GM13977 (cell line): Measurements from ENCODE around the gene TAF5L.

Experiments used
- DNase-seq: peaks from one replicate; pipeline ENCODE4 v3.0.0; 2012; ENCODE audit warnings: low spot score
- in situ Hi-C: fragments of 300-500 bp; cut with MboI; formaldehyde crosslinking; loops from one replicate; pipeline ENCODE4 v1.12.0; 2022; ENCODE audit warnings: low sequenced_read_pairs, low pct_unique_long_range_greater_than_20kb, mixed read lengths, inconsistent platforms; ENCODE audit not compliant: unreplicated experiment
- TF ChIP-seq, protein P1 (sequence below): IDR thresholded peaks from 2 replicates; pipeline ENCODE4 v1.5.1; 2012; ENCODE audit warnings: mild to moderate bottlenecking, control low read depth; ENCODE audit not compliant: insufficient read depth; ENCODE audit errors: extremely low read depth, missing control alignments

Gene TAF5L

GRCh38 chr1:229655781-229656180, 29.9 kb upstream of the TAF5L start:
- in situ Hi-C loops = loop anchor here (25.0 kb wide), 1 partner anchor 657 kb away; no protein-coding TSS in a partner anchor
- TF ChIP-seq, protein P1, sequence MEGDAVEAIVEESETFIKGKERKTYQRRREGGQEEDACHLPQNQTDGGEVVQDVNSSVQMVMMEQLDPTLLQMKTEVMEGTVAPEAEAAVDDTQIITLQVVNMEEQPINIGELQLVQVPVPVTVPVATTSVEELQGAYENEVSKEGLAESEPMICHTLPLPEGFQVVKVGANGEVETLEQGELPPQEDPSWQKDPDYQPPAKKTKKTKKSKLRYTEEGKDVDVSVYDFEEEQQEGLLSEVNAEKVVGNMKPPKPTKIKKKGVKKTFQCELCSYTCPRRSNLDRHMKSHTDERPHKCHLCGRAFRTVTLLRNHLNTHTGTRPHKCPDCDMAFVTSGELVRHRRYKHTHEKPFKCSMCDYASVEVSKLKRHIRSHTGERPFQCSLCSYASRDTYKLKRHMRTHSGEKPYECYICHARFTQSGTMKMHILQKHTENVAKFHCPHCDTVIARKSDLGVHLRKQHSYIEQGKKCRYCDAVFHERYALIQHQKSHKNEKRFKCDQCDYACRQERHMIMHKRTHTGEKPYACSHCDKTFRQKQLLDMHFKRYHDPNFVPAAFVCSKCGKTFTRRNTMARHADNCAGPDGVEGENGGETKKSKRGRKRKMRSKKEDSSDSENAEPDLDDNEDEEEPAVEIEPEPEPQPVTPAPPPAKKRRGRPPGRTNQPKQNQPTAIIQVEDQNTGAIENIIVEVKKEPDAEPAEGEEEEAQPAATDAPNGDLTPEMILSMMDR = no peak
- DNase-seq = no peak

- in situ Hi-C loops = loop anchor here (25.0 kb wide), 1 partner anchor 659 kb away; no protein-coding TSS in a partner anchor
- DNase-seq = no peak
Observed at GRCh38 chr1:229653420-229653819, 27.5 kb upstream of the TAF5L start.

GRCh38 chr1:229651546-229651945, 25.6 kb upstream of the TAF5L start:
- in situ Hi-C loops = loop anchor here (25.0 kb wide), 1 partner anchor 661 kb away; no protein-coding TSS in a partner anchor
- no peak for DNase-seq
- TF ChIP-seq, protein P1 = no peak

More at GRCh38 chr1:229653420-229653819, 27.5 kb upstream of the TAF5L start:
- TF ChIP-seq, protein P1 = no peak

DNA sequence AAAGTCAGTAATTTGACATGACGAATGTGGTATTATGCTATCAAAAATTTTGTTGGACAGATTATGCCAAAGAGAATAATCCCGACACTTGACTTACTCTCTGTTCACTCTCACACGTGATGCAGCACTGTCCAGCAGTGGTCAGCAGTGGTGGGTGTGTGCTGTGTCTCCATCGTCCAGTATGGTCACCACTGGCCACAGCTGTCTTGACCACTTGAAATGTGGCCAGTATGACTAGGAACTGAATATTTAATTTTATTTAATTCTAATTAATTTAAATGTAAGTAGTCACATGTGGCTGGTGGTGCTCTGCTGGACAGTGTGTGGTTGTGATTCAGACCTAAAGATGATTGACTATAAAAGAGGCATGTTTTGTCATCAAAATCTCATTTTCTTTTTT, 24.1 kb upstream of the TAF5L start:
- no peak for DNase-seq
- in situ Hi-C loops = loop anchor here (25.0 kb wide), 1 partner anchor 662 kb away; no protein-coding TSS in a partner anchor

DNA sequence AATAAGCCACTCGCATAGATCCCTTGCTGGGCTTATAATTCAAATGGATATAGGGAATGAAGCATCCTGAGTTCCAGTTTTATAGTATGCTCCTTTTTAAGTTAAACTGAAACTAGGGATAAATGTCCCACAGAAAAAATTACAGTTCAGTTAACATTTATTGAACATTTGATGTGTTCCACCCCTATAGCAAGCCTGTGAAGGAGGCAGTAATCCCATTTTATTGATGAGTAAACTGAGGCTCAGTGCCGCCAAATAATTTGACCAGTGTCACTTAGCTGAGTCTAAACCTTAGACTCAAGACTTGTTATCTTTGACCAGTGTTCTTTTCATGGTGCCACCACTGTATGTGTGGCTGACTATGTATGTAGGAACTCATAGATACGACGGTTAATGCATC, 22.5 kb upstream of the TAF5L start:
- TF ChIP-seq, protein P1 = no peak
- in situ Hi-C loops = no loop called here

More for the DNA sequence above, 24.1 kb upstream of the TAF5L start:
- TF ChIP-seq, protein P1 = no peak

DNA sequence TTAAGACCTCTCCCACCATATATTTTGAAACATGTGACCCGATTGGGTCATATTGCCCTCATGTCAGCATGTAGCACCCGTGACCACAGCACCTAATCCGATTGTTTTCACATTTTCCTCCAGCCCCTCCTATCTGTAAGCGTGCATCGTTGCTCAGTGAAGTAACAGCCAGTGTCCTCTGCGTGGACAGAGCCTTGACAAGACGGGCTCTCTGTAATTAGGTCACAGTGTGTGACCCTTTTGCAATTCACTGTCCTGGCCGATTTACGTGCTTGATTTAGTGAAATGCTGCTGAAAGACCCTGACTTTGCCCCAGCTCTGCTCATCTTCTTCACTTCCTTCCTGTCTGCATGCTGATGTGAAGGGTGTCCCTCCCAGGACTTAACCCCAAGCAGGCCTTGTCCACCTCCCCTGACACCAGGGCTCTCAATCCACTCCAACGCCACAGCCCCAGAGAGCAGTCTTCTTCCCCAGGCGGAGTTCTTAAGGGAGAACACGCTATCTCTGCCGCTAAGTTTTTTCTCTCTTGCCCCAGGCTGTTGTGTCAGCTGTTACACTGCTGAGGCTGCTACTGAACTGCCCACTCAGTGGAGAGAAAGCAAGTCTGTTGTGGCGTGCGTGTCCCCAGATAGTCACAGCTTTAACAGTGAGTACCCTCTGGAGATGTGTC, 19.5 kb upstream of the TAF5L start:
- DNase-seq = no peak
- TF ChIP-seq, protein P1 = no peak
- in situ Hi-C loops = no loop called here

More for the DNA sequence above, 22.5 kb upstream of the TAF5L start:
- DNase-seq = no peak
